Measurements from ENCODE around the gene NDUFS8. TPM values are rescaled to one million over a fixed set of nuclear protein-coding genes. Genes with fewer than 3 reads are reported as not detected.

Gene NDUFS8
- total RNA-seq, 3 donors from 2014 or later (not counting 1 experiment from before 2014, with no cell fraction given) = 84.5 to 95.2 (median 90.7) TPM

- Histone ChIP-seq H3K27ac (ENCODE audit: low read length) (no peak overlapping the region), H3K4me1 (ENCODE audit: control insufficient read depth, insufficient read depth, low read length) (no peaks in the 10 kb centered on the region), H3K9me3 (ENCODE audit: control insufficient read depth, insufficient read depth, low read length) (no peaks in the 10 kb centered on the region), H3K36me3 (ENCODE audit: control insufficient read depth, insufficient read depth, low read length) (peaks cover 10% of the 10 kb centered on the region), H3K27me3 (ENCODE audit: control insufficient read depth, insufficient read depth, low read length) (no peaks in the 10 kb centered on the region), H3K4me3 (ENCODE audit: low read length) (no peak overlapping the region)
- no peaks in the 10 kb centered on the region for H3K27me3 Mint-ChIP-seq (ENCODE audit: low read depth in 2 of 2)
- TF ChIP-seq CTCF (IDR thresholded peaks at IDR 0.05) = no peak
- no peak overlapping the region for H3K27ac Mint-ChIP-seq
- no peaks in the 10 kb centered on the region for H3K9me3 Mint-ChIP-seq
- no peak overlapping the region for H3K4me3 Mint-ChIP-seq
- no peaks in the 10 kb centered on the region for H3K4me1 Mint-ChIP-seq
- DNase-seq = no peak
- ATAC-seq = no peak
- H3K36me3 Mint-ChIP-seq = no peaks in the 10 kb centered on the region
- intact Hi-C loops (cut with micrococcal nuclease) = no loop called here
- WGBS (ENCODE audit: insufficient coverage) = 95% methylated on average over 7 of the region's 7 CpGs
Observed at GRCh38 chr11:68061508-68061907, 31.0 kb downstream of the NDUFS8 start.

GRCh38 chr11:68064926-68065325, 34.4 kb downstream of the NDUFS8 start:
- no peak overlapping the region for H3K27ac Mint-ChIP-seq
- no peak overlapping the region for H3K4me3 ChIP-seq (ENCODE audit: low read length)
- no peaks in the 10 kb centered on the region for H3K4me1 Mint-ChIP-seq
- H3K27me3 ChIP-seq (ENCODE audit: control insufficient read depth, insufficient read depth, low read length) = no peaks in the 10 kb centered on the region
- no peaks in the 10 kb centered on the region for H3K4me1 ChIP-seq (ENCODE audit: control insufficient read depth, insufficient read depth, low read length)
- no peak overlapping the region for H3K4me3 Mint-ChIP-seq
- no peaks in the 10 kb centered on the region for H3K9me3 ChIP-seq (ENCODE audit: control insufficient read depth, insufficient read depth, low read length)
- peaks cover 17% of the 10 kb centered on the region for H3K36me3 ChIP-seq (ENCODE audit: control insufficient read depth, insufficient read depth, low read length)
- no CpG with 5 or more reads among the region's 2 CpGs for WGBS (ENCODE audit: insufficient coverage)
- no peaks in the 10 kb centered on the region for H3K27me3 Mint-ChIP-seq (ENCODE audit: low read depth in 2 of 2)
- no peak for TF ChIP-seq CTCF (IDR thresholded peaks at IDR 0.05)
- DNase-seq = no peak
- peaks cover 5% of the 10 kb centered on the region for H3K36me3 Mint-ChIP-seq
- H3K27ac ChIP-seq (ENCODE audit: low read length) = no peak overlapping the region
- intact Hi-C loops (cut with micrococcal nuclease) = no loop called here
- no peaks in the 10 kb centered on the region for H3K9me3 Mint-ChIP-seq
- ATAC-seq = no peak

- Mint-ChIP-seq H3K36me3 (peaks cover 11% of the 10 kb centered on the region), H3K4me3 (no peak overlapping the region), H3K27me3 (ENCODE audit: low read depth in 2 of 2) (no peaks in the 10 kb centered on the region), H3K9me3 (no peaks in the 10 kb centered on the region), H3K27ac (no peak overlapping the region), H3K4me1 (no peaks in the 10 kb centered on the region)
- TF ChIP-seq CTCF (IDR thresholded peaks at IDR 0.05) = no peak
- WGBS (ENCODE audit: insufficient coverage) = 97% methylated on average over 5 of the region's 5 CpGs
- DNase-seq (no peak), ATAC-seq (no peak)
- Histone ChIP-seq H3K4me1 (ENCODE audit: control insufficient read depth, insufficient read depth, low read length) (no peaks in the 10 kb centered on the region), H3K9me3 (ENCODE audit: control insufficient read depth, insufficient read depth, low read length) (no peaks in the 10 kb centered on the region), H3K4me3 (ENCODE audit: low read length) (no peak overlapping the region), H3K36me3 (ENCODE audit: control insufficient read depth, insufficient read depth, low read length) (peaks cover 17% of the 10 kb centered on the region), H3K27me3 (ENCODE audit: control insufficient read depth, insufficient read depth, low read length) (no peaks in the 10 kb centered on the region), H3K27ac (ENCODE audit: low read length) (no peak overlapping the region)
- intact Hi-C loops (cut with micrococcal nuclease) = no loop called here
Observed at GRCh38 chr11:68065841-68066240, 35.4 kb downstream of the NDUFS8 start.

- H3K27me3 ChIP-seq (ENCODE audit: control insufficient read depth, insufficient read depth, low read length) = no peaks in the 10 kb centered on the region
- H3K36me3 ChIP-seq (ENCODE audit: control insufficient read depth, insufficient read depth, low read length) = peaks cover 13% of the 10 kb centered on the region
- ATAC-seq = no peak
- WGBS (ENCODE audit: insufficient coverage) = 93% methylated on average over 3 of the region's 3 CpGs
- intact Hi-C loops (cut with micrococcal nuclease) = no loop called here
- Mint-ChIP-seq H3K27me3 (ENCODE audit: low read depth in 2 of 2) (no peaks in the 10 kb centered on the region), H3K36me3 (peaks cover 11% of the 10 kb centered on the region), H3K4me1 (no peaks in the 10 kb centered on the region), H3K9me3 (no peaks in the 10 kb centered on the region), H3K27ac (no peak overlapping the region), H3K4me3 (no peak overlapping the region)
- TF ChIP-seq CTCF (IDR thresholded peaks at IDR 0.05) = no peak
- no peaks in the 10 kb centered on the region for H3K4me1 ChIP-seq (ENCODE audit: control insufficient read depth, insufficient read depth, low read length)
- no peak overlapping the region for H3K27ac ChIP-seq (ENCODE audit: low read length)
- no peaks in the 10 kb centered on the region for H3K9me3 ChIP-seq (ENCODE audit: control insufficient read depth, insufficient read depth, low read length)
- H3K4me3 ChIP-seq (ENCODE audit: low read length) = no peak overlapping the region
- no peak for DNase-seq
Observed at GRCh38 chr11:68066742-68067141, 36.3 kb downstream of the NDUFS8 start.
